CD8-positive, alpha-beta memory T cell (primary cell): ENCODE results near the gene GALNS. TPM values are rescaled to one million over a fixed set of nuclear protein-coding genes. Genes with fewer than 3 reads are reported as not detected.

Experiments
- CTCF ChIA-PET: fragments of 350-600 bp; sonication (Branson Sonifier 250); formaldehyde crosslinking; loops from one replicate; lab custom pipeline; 2021; ENCODE audit warnings: antibody characterized with exemption; lab: Charles Lee
- POLR2A ChIA-PET: fragments of 350-600 bp; sonication (Branson Sonifier 250); formaldehyde crosslinking; loops from one replicate; lab custom pipeline; 2021; ENCODE audit warnings: antibody characterized with exemption; lab: Charles Lee
- DNase-seq, 5 donors: peaks; one replicate each; pipeline versions ENCODE4 v3.0.0 to v3.0.0-alpha.2; 2020 to 2022; ENCODE audit warnings: mixed read lengths in 1 of 5
- H3K27ac ChIP-seq: one replicate; pipeline ENCODE4 v1.7.0; 2013; ENCODE audit warnings: low read depth, mild to moderate bottlenecking, low read length, moderate library complexity
- H3K27me3 ChIP-seq: 2 replicates; pipeline ENCODE4 v1.7.0; 2013; ENCODE audit warnings: low read length, mild to moderate bottlenecking; ENCODE audit not compliant: insufficient read depth, poor library complexity, severe bottlenecking
- H3K36me3 ChIP-seq: 2 replicates; pipeline ENCODE4 v1.7.0; 2013; ENCODE audit warnings: mild to moderate bottlenecking, low read length, moderate library complexity; ENCODE audit not compliant: insufficient read depth
- H3K4me1 ChIP-seq: 2 replicates; pipeline ENCODE4 v1.7.0; 2013; ENCODE audit warnings: mild to moderate bottlenecking, low read length, moderate library complexity; ENCODE audit not compliant: insufficient read depth
- H3K4me3 ChIP-seq: 2 replicates; pipeline ENCODE4 v1.7.0; 2013; ENCODE audit warnings: mild to moderate bottlenecking, low read length
- H3K9me3 ChIP-seq: 2 replicates; pipeline ENCODE4 v1.7.0; 2013; ENCODE audit warnings: mild to moderate bottlenecking, low read length
- H3K27ac Mint-ChIP-seq, 8 donors: one replicate each; pipeline ENCODE4 v1.8.0; 2020 to 2021; ENCODE audit warnings: mixed read lengths in 8 of 8, mild to moderate bottlenecking in 6 of 8, inconsistent platforms in 3 of 8, moderate library complexity in 3 of 8
- H3K27me3 Mint-ChIP-seq, 2 donors: one replicate each; pipeline ENCODE4 v1.8.0; 2020 to 2021; ENCODE audit warnings: mixed read lengths in 2 of 2, mild to moderate bottlenecking in 1 of 2, moderate library complexity in 1 of 2
- H3K36me3 Mint-ChIP-seq, 3 donors: one replicate each; pipeline ENCODE4 v1.8.0; 2020 to 2021; ENCODE audit warnings: mixed read lengths in 3 of 3, inconsistent platforms in 1 of 3, mild to moderate bottlenecking in 1 of 3
- H3K4me1 Mint-ChIP-seq, 3 donors: one replicate each; pipeline ENCODE4 v1.8.0; 2020 to 2021; ENCODE audit warnings: mixed read lengths in 3 of 3, inconsistent platforms in 1 of 3, mild to moderate bottlenecking in 1 of 3
- H3K4me3 Mint-ChIP-seq, 7 donors: one replicate each; pipeline ENCODE4 v1.8.0; 2020 to 2021; ENCODE audit warnings: mixed read lengths in 7 of 7, mild to moderate bottlenecking in 6 of 7, moderate library complexity in 4 of 7, inconsistent platforms in 2 of 7
- H3K9me3 Mint-ChIP-seq, 5 donors: one replicate each; pipeline ENCODE4 v1.8.0; 2020 to 2022; ENCODE audit warnings: mixed read lengths in 5 of 5, mild to moderate bottlenecking in 3 of 5, moderate library complexity in 2 of 5, inconsistent platforms in 1 of 5
- polyA plus RNA-seq: library from polyadenylated mRNA; unstranded; fragments of 300-500 nt; fragmentation: Illumina TruSeq; gene quantifications from one replicate; pipeline ENCODE4 v1.2.3, GENCODE V29; 2021
- total RNA-seq, 2 experiments: library from RNA; stranded (reverse); gene quantifications; one replicate each; pipeline ENCODE4 v1.2.3, GENCODE V29; 2021

Gene GALNS
- total and polyA plus RNA-seq, 3 experiments from 2014 or later = 13.0 to 22.5 (median 19.2) TPM

GRCh38 chr16:88803264-88803987, 53.3 kb downstream of the GALNS start, which contains the start of gene CDT1:
Gene CDT1 (plus strand): TSS chr16:88803789. CDS start chr16:88803832, 43 bp downstream.
- peak within 1 kb of the TSS; percentile 74 for H3K27ac ChIP-seq
- peaks cover 6 to 38% (median 10%) of the 10 kb centered on the region in 3 donors for H3K4me1 Mint-ChIP-seq
- peak; percentile 80 to 88 (median 82) for DNase-seq
- peak within 1 kb of the TSS; percentile 83 to 93 (median 87) for H3K4me3 Mint-ChIP-seq
- no peaks in the 10 kb centered on the region for H3K27me3 ChIP-seq
- H3K4me1 ChIP-seq = peaks cover 23% of the 10 kb centered on the region
- H3K27ac Mint-ChIP-seq = peak within 1 kb of the TSS; percentile 68 to 95 (median 80)
- peak within 1 kb of the TSS; percentile 58 for H3K4me3 ChIP-seq
- no peaks in the 10 kb centered on the region for H3K27me3 Mint-ChIP-seq
- no peaks in the 10 kb centered on the region for H3K9me3 ChIP-seq
- H3K36me3 Mint-ChIP-seq = peaks cover 0 to 3% (median 0%) of the 10 kb centered on the region in 3 donors
- peaks cover 0 to 2% (median 0%) of the 10 kb centered on the region in 5 donors for H3K9me3 Mint-ChIP-seq
- POLR2A ChIA-PET = interaction anchor here (0.7 to 1.5 kb wide), 6 partner anchors 9 to 233 kb away, joined by 3 to 9 read pairs (median 6); partner anchors contain the start of genes APRT, GALNS, TRAPPC2L and ZC3H18
- no peaks in the 10 kb centered on the region for H3K36me3 ChIP-seq
- CTCF ChIA-PET = interaction anchor here (0.7 to 2.1 kb wide), 10 partner anchors 9 to 102 kb away, joined by 3 to 11 read pairs (median 3); partner anchors contain the start of gene APRT

- no peaks in the 10 kb centered on the region for H3K36me3 ChIP-seq
- CTCF ChIA-PET = interaction anchor here (0.6 to 3.4 kb wide), 5 partner anchors 11 to 209 kb away, joined by 3 to 18 read pairs (median 6); partner anchors contain the start of gene APRT
- H3K4me3 Mint-ChIP-seq = peak overlapping the region in 4 of 7 donors; percentile 21 to 73 (median 38)
These were observed 56.5 kb downstream of the GALNS start for GRCh38 chr16:88800277-88800592.

GRCh38 chr16:88799569-88800276, 57.0 kb downstream of the GALNS start:
- peak overlapping the region in 2 of 8 donors; percentile 9 to 36 for H3K27ac Mint-ChIP-seq

More at GRCh38 chr16:88800277-88800592, 56.5 kb downstream of the GALNS start:
- no peaks in the 10 kb centered on the region for H3K27me3 Mint-ChIP-seq
- H3K36me3 Mint-ChIP-seq = peaks cover 0 to 1% (median 0%) of the 10 kb centered on the region in 3 donors
- peak overlapping the region in 4 of 8 donors; percentile 9 to 95 (median 59) for H3K27ac Mint-ChIP-seq
- no peaks in the 10 kb centered on the region for H3K27me3 ChIP-seq
- peaks cover 10 to 48% (median 13%) of the 10 kb centered on the region in 3 donors for H3K4me1 Mint-ChIP-seq
- H3K27ac ChIP-seq = peak overlapping the region; percentile 47
- H3K4me1 ChIP-seq = peaks cover 30% of the 10 kb centered on the region
- H3K9me3 Mint-ChIP-seq = peaks cover 0 to 2% (median 0%) of the 10 kb centered on the region in 5 donors
- POLR2A ChIA-PET = interaction anchor here (0.9 to 1.5 kb wide), 2 partner anchors 9 to 98 kb away, joined by 3 read pairs; no protein-coding TSS in a partner anchor
- no peaks in the 10 kb centered on the region for H3K9me3 ChIP-seq
- no peak for DNase-seq
- no peak overlapping the region for H3K4me3 ChIP-seq

GRCh38 chr16:88798772-88799455, 57.8 kb downstream of the GALNS start:
- DNase-seq = no peak
- ChIA-PET POLR2A (no interaction called here), CTCF (interaction anchor here (1.1 to 3.4 kb wide), 3 partner anchors 12 to 15 kb away, joined by 4 to 18 read pairs (median 6); partner anchors contain the start of gene APRT)
- H3K27me3 Mint-ChIP-seq = no peaks in the 10 kb centered on the region
- peaks cover 0 to 2% (median 0%) of the 10 kb centered on the region in 5 donors for H3K9me3 Mint-ChIP-seq
- no peak overlapping the region for H3K4me3 Mint-ChIP-seq
- H3K27ac Mint-ChIP-seq = peak overlapping the region in 1 of 8 donors; percentile 60
- H3K27me3 ChIP-seq = no peaks in the 10 kb centered on the region
- no peaks in the 10 kb centered on the region for H3K36me3 ChIP-seq
- no peak overlapping the region for H3K27ac ChIP-seq
- H3K9me3 ChIP-seq = no peaks in the 10 kb centered on the region
- H3K4me3 ChIP-seq = no peak overlapping the region
- peaks cover 31% of the 10 kb centered on the region for H3K4me1 ChIP-seq
- H3K36me3 Mint-ChIP-seq = peaks cover 0 to 1% (median 0%) of the 10 kb centered on the region in 3 donors
- H3K4me1 Mint-ChIP-seq = peaks cover 10 to 54% (median 20%) of the 10 kb centered on the region in 3 donors

More at GRCh38 chr16:88799569-88800276, 57.0 kb downstream of the GALNS start:
- ChIA-PET CTCF (interaction anchor here (0.6 to 3.4 kb wide), 4 partner anchors 11 to 208 kb away, joined by 3 to 18 read pairs (median 5); partner anchors contain the start of gene APRT), POLR2A (interaction anchor here (0.9 kb wide), 1 partner anchor 9 kb away, joined by 3 read pairs; no protein-coding TSS in a partner anchor)
- Mint-ChIP-seq H3K9me3 (peaks cover 0 to 2% (median 0%) of the 10 kb centered on the region in 5 donors), H3K27me3 (no peaks in the 10 kb centered on the region), H3K4me1 (peaks cover 10 to 53% (median 18%) of the 10 kb centered on the region in 3 donors), H3K4me3 (peak overlapping the region in 2 of 7 donors; percentile 21 to 73), H3K36me3 (peaks cover 0 to 1% (median 0%) of the 10 kb centered on the region in 3 donors)
- H3K36me3 ChIP-seq = no peaks in the 10 kb centered on the region
- H3K4me1 ChIP-seq = peaks cover 32% of the 10 kb centered on the region
- H3K4me3 ChIP-seq = no peak overlapping the region
- peak in 2 of 5 donors; percentile 25 to 69 for DNase-seq
- no peaks in the 10 kb centered on the region for H3K9me3 ChIP-seq
- no peaks in the 10 kb centered on the region for H3K27me3 ChIP-seq
- peak overlapping the region; percentile 47 for H3K27ac ChIP-seq

- H3K4me1 ChIP-seq = peaks cover 34% of the 10 kb centered on the region
- Mint-ChIP-seq H3K36me3 (peaks cover 0 to 1% (median 0%) of the 10 kb centered on the region in 3 donors), H3K27me3 (no peaks in the 10 kb centered on the region), H3K4me3 (no peak overlapping the region), H3K4me1 (peaks cover 10 to 63% (median 20%) of the 10 kb centered on the region in 3 donors), H3K27ac (no peak overlapping the region), H3K9me3 (peaks cover 0 to 2% (median 0%) of the 10 kb centered on the region in 5 donors)
- H3K4me3 ChIP-seq = no peak overlapping the region
- CTCF ChIA-PET = no interaction called here
- no peak for DNase-seq
- no peaks in the 10 kb centered on the region for H3K27me3 ChIP-seq
- H3K9me3 ChIP-seq = no peaks in the 10 kb centered on the region
- H3K27ac ChIP-seq = no peak overlapping the region
- H3K36me3 ChIP-seq = no peaks in the 10 kb centered on the region
- POLR2A ChIA-PET = no interaction called here
These were observed 58.7 kb downstream of the GALNS start for GRCh38 chr16:88798073-88798472.

GRCh38 chr16:88796278-88796677, 60.5 kb downstream of the GALNS start:
- H3K4me3 Mint-ChIP-seq = no peak overlapping the region
- peak overlapping the region in 4 of 8 donors; percentile 35 to 66 (median 54) for H3K27ac Mint-ChIP-seq
- no peak overlapping the region for H3K27ac ChIP-seq

More at GRCh38 chr16:88796278-88796677, 60.5 kb downstream of the GALNS start:
- H3K4me1 ChIP-seq = peaks cover 52% of the 10 kb centered on the region
- H3K4me3 ChIP-seq = no peak overlapping the region
- POLR2A ChIA-PET = no interaction called here
- H3K27me3 ChIP-seq = no peaks in the 10 kb centered on the region
- no peaks in the 10 kb centered on the region for H3K9me3 ChIP-seq
- H3K36me3 Mint-ChIP-seq = no peaks in the 10 kb centered on the region
- DNase-seq = no peak
- H3K4me1 Mint-ChIP-seq = peaks cover 6 to 72% (median 25%) of the 10 kb centered on the region in 3 donors
- H3K9me3 Mint-ChIP-seq = no peaks in the 10 kb centered on the region
- no peaks in the 10 kb centered on the region for H3K27me3 Mint-ChIP-seq
- CTCF ChIA-PET = interaction anchor here (1.1 to 1.6 kb wide), 5 partner anchors 10 to 18 kb away, joined by 3 to 5 read pairs (median 3); partner anchors contain the start of gene APRT
- no peaks in the 10 kb centered on the region for H3K36me3 ChIP-seq
